GM10266 (cell line): ENCODE data around the gene KERA.

Experiments
- DNase-seq: peaks from one replicate; pipeline ENCODE4 v3.0.0; 2012; ENCODE audit errors: extremely low spot score
- TF ChIP-seq, protein P1 (sequence below): IDR thresholded peaks from 2 replicates; pipeline ENCODE4 v1.5.1; 2012; ENCODE audit warnings: mild to moderate bottlenecking, low read depth; ENCODE audit not compliant: control insufficient read depth, insufficient read depth; ENCODE audit errors: missing control alignments

Gene KERA

GRCh38 chr12:91057368-91058165 lies at the start of gene KERA:
Gene KERA, minus strand, starts transcription at chr12:91058024. Its CDS starts 1,743 bp downstream, at chr12:91056281.
- no peak for DNase-seq
- TF ChIP-seq, protein P1, sequence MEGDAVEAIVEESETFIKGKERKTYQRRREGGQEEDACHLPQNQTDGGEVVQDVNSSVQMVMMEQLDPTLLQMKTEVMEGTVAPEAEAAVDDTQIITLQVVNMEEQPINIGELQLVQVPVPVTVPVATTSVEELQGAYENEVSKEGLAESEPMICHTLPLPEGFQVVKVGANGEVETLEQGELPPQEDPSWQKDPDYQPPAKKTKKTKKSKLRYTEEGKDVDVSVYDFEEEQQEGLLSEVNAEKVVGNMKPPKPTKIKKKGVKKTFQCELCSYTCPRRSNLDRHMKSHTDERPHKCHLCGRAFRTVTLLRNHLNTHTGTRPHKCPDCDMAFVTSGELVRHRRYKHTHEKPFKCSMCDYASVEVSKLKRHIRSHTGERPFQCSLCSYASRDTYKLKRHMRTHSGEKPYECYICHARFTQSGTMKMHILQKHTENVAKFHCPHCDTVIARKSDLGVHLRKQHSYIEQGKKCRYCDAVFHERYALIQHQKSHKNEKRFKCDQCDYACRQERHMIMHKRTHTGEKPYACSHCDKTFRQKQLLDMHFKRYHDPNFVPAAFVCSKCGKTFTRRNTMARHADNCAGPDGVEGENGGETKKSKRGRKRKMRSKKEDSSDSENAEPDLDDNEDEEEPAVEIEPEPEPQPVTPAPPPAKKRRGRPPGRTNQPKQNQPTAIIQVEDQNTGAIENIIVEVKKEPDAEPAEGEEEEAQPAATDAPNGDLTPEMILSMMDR, result no peak

DNA sequence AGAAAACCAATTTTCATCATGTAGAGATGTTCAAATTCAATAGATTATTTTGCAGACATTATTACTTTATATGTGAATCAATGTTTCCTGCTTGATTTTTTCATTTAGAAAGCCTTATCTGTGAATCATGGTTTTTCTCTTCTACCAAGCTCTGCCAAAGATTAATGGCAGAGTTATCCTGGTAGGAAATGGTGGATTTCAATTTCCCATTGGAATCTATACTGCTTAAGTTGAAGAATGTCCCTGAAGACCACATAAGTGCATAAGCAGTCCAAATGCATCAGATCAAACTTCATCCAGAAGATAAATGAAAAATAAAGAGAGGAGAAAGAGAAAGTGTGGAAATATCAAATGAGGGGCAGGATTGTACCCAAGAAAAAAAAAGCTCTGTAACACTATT lies 48.5 kb upstream of the KERA start:
- TF ChIP-seq, protein P1, result no peak
- DNase-seq, result no peak

DNA sequence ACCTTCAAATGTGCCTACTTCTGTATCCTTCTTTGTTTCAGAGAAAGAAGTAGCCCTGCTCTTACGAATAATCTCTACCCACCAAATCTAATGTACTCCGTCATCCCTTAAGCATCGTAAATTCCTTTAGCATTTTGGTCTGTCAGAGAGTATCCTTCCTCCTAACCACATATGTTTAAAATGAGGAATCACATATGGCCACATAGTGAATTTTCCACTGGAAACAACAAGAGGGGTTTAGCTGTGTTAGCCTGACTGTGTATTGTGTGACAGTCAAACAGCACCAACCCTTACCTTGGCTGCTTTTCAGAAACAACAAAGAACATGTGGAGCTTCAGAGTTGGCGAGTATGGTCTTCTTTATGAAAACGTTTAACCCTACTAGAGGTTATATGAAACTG lies 48.0 kb upstream of the KERA start:
- TF ChIP-seq, protein P1, result no peak
- no peak for DNase-seq

- no peak for DNase-seq
- TF ChIP-seq, protein P1, result no peak
Observed at GRCh38 chr12:91104812-91105466, 47.1 kb upstream of the KERA start.

DNA sequence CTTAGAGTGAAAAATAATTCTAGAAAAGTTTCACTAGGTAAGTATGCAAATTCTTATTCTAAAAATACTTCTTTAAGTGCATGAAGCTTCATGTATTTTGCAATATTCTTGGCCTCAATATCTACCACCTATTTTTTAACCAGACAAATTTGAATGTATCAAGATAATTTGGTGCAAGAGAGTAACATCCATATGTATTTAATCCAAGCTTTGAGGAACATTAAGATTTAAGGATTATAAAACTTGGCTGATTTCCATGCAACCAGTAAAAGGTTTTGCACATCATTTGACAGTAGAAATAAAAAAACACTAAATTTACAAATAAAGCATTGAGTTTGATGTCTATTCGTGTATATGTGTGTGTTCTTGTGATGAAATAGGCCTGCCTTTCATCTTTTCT lies 45.8 kb upstream of the KERA start:
- no peak for DNase-seq
- TF ChIP-seq, protein P1, result no peak

DNA sequence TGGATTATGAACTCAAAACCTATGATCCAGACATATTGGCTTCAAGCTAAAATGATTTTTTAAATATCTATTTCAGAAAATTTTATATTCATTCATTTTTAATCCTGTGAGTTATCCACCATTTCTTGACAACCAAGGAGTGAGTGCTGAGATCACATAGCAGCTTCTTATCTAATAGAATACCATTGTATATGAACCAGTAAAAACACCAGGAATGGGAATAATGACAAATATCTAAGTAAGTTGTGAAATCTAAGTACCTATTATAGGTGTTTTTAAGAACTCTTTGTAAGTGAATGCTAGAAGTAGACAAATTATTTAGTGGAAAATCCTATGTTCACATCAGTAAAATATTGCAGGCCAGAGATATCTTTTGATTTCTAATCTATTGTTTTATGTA lies 45.3 kb upstream of the KERA start:
- DNase-seq, result no peak
- TF ChIP-seq, protein P1, result no peak

DNA sequence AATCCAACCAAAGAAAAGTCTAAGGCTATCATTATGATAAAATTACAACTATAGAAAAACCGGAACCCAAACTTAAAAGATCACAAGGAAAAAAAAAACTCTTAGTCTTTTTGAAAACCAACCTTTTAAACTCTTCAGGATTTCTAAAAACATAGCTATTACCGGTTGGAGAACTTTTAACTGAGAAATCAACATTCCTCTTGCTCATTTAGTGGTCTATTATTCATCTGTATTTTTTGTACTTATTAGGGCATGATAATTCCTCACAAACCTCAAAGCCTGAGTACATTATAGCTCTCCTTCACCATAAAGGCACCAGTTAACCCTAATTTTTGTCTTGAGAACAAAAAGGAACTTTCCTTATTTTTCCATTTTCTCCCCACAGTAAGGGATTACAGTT lies 43.1 kb upstream of the KERA start:
- DNase-seq, result no peak
- TF ChIP-seq, protein P1, result no peak
